GM12872 (cell line): ENCODE measurements around the gene DNAH17.

Experiments used
- TF ChIP-seq, protein P1 (sequence below): IDR thresholded peaks from 3 replicates; pipeline ENCODE4 v1.5.1; 2011; ENCODE audit warnings: low read depth, mild to moderate bottlenecking, low read length, moderate library complexity; ENCODE audit not compliant: insufficient read depth

Gene DNAH17

GRCh38 chr17:78438271-78438691 is 138.9 kb downstream of the DNAH17 start:
- TF ChIP-seq, protein P1, sequence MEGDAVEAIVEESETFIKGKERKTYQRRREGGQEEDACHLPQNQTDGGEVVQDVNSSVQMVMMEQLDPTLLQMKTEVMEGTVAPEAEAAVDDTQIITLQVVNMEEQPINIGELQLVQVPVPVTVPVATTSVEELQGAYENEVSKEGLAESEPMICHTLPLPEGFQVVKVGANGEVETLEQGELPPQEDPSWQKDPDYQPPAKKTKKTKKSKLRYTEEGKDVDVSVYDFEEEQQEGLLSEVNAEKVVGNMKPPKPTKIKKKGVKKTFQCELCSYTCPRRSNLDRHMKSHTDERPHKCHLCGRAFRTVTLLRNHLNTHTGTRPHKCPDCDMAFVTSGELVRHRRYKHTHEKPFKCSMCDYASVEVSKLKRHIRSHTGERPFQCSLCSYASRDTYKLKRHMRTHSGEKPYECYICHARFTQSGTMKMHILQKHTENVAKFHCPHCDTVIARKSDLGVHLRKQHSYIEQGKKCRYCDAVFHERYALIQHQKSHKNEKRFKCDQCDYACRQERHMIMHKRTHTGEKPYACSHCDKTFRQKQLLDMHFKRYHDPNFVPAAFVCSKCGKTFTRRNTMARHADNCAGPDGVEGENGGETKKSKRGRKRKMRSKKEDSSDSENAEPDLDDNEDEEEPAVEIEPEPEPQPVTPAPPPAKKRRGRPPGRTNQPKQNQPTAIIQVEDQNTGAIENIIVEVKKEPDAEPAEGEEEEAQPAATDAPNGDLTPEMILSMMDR = no peak

GRCh38 chr17:78437508-78438169 is 139.6 kb downstream of the DNAH17 start:
- TF ChIP-seq, protein P1 = no peak

GRCh38 chr17:78435330-78436005 is 141.7 kb downstream of the DNAH17 start:
- TF ChIP-seq, protein P1 = no peak

DNA sequence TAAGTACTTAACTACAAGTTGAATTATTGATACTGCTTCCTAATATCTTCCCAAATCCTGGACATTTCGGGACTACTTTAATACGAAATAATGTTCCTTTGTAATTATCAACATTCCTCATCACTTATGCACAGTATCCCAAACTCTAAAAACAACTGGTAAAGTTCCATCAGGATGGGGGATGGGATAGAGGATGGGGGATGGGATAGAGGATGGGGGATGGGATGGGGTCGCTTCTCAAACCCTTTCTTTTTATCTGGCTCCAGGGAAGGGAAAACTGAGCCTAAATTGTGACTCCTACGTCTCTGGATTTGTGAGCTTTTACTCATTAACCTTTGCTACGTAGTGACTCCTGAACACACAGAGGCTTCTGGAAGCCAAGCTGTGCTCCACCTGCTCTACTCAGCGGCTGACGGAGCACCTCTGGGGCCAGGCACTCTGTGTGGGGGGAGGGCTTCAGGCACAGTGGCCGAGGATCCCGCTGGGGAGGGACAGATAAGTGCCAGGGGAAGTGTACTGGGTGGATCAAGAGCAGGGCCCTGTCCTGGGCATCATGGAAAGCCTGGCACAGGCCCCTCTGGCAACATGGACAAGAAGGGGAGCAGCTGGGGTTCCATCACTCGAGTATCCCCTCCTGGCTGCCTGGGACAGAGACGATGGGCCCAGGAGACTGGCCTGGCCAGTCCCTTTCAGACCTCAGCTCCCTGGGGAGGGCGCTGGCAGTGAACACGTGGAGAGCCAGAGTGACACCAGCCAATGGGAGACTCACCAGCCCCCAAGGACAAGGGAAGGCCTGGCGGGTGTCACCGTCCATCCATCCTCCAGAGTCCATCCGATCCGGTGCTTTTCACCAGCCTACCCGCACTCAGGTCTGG is 142.5 kb downstream of the DNAH17 start:
- TF ChIP-seq, protein P1 = no peak

DNA sequence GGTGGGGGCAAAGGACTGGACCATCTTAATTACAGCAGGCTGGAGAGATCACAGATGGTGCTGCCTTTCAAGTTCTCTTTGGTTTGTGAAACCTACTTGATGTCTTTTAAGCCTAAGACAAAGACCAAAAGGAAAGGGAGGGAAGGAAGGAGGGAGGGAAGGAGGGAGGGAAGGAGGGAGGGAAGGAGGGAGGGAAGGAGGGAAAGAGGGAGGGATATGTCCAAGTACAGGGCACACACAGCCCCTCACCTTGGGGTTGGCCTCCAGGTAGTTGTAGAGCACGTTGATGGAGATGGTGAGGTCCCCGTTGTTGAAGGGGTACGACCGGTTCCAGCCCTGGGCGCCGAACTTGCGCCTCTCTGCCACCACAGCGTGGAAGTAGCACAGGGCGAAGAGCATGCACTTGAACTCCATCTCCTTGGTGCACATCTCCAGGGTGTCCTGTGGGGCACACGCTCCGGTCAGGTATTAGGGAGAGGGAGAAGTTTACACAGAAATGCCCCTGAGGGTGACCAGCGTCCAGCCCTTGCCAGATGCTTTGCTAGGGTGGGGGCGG is 143.3 kb downstream of the DNAH17 start:
- TF ChIP-seq, protein P1 = no peak

DNA sequence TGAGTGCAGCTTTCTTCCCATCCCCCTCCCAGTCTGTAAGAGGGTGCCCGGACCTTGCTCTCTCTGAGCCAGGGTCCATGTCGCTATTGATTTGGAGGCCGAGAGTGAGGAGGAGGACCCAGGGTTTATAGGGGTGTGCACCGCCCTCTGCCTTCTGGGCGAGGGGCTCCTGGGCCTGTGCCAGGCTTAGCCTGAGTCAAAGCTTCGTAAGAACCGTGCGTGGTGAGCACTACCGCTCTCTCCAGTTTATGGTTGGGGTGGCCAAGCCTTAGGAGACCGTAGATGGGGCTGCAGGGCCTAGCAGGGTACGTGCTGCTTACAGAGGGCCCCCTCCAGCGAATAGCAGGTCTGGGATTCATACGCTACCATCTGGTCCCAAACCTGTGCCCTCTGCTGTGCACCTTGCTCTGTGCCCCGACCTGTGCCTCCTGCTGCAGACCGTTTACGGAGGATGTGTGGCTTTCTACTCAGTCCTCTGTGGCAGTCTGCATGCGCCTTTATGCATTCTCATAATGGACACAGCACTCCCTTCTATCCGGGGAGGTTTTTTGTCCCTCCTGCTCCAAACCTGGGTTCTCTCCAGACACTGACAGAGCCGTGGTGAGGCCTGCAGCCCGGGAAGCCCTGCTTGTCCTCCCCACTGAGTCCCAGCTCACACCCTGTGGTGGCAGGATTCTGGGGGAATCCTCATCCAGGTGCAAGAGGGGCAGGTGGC is 144.0 kb downstream of the DNAH17 start:
- TF ChIP-seq, protein P1 = no peak
